H9 (cell line): ENCODE data around the gene DENND1A. TPM values are rescaled to one million over a fixed set of nuclear protein-coding genes. Genes with fewer than 3 reads are reported as not detected.

Experiments
- DNase-seq: peaks from one replicate; pipeline ENCODE4 v3.0.0-alpha.2; 2017
- H2AFZ ChIP-seq: one replicate; pipeline ENCODE4 v1.6.1; 2013; ENCODE audit warnings: mild to moderate bottlenecking, low read length, control low read depth, moderate library complexity
- H2AK5ac ChIP-seq: 2 replicates; pipeline ENCODE4 v1.6.1; 2013; ENCODE audit warnings: low read length, control low read depth, mixed read lengths; ENCODE audit not compliant: insufficient read length
- H2BK120ac ChIP-seq: one replicate; pipeline ENCODE4 v1.6.1; 2013; ENCODE audit warnings: low read depth, mild to moderate bottlenecking, low read length, control low read depth, inconsistent platforms; ENCODE audit not compliant: poor library complexity, severe bottlenecking
- H2BK12ac ChIP-seq: 2 replicates; pipeline ENCODE4 v1.6.1; 2013; ENCODE audit warnings: low read length, control low read depth, mixed read lengths, low read depth; ENCODE audit not compliant: insufficient read length
- H2BK15ac ChIP-seq: 2 replicates; pipeline ENCODE4 v1.6.1; 2013; ENCODE audit warnings: low read depth, low read length, control low read depth
- H2BK20ac ChIP-seq: one replicate; pipeline ENCODE4 v1.6.1; 2013; ENCODE audit warnings: low read depth, mild to moderate bottlenecking, low read length, control low read depth, inconsistent platforms; ENCODE audit not compliant: poor library complexity, severe bottlenecking
- H2BK5ac ChIP-seq: 2 replicates; pipeline ENCODE4 v1.6.1; 2013; ENCODE audit warnings: low read length, control low read depth, mixed read lengths; ENCODE audit not compliant: insufficient read length
- H3K14ac ChIP-seq: 2 replicates; pipeline ENCODE4 v1.6.1; 2013; ENCODE audit warnings: low read length, control low read depth; ENCODE audit not compliant: insufficient read depth
- H3K18ac ChIP-seq: 2 replicates; pipeline ENCODE4 v1.6.1; 2013; ENCODE audit warnings: low read depth, mild to moderate bottlenecking, mixed read lengths, low read length, control low read depth; ENCODE audit not compliant: insufficient read length
- H3K23ac ChIP-seq: 2 replicates; pipeline ENCODE4 v1.6.1; 2013; ENCODE audit warnings: low read length, control low read depth, mixed read lengths, low read depth; ENCODE audit not compliant: insufficient read length
- H3K23me2 ChIP-seq: 2 replicates; pipeline ENCODE4 v1.6.1; 2013; ENCODE audit warnings: low read depth, mild to moderate bottlenecking, mixed read lengths, low read length, control low read depth; ENCODE audit not compliant: insufficient read length, poor library complexity, severe bottlenecking
- H3K27ac ChIP-seq: 2 replicates; pipeline ENCODE4 v1.5.1; 2013; ENCODE audit warnings: low read length, control low read depth, mixed read lengths, low read depth; ENCODE audit not compliant: insufficient read length
- H3K27me3 ChIP-seq: 2 replicates; pipeline ENCODE4 v1.6.1; 2013; ENCODE audit warnings: low read length, control low read depth, inconsistent platforms; ENCODE audit not compliant: insufficient read depth
- H3K4ac ChIP-seq: 2 replicates; pipeline ENCODE4 v1.6.1; 2013; ENCODE audit warnings: low read depth, mild to moderate bottlenecking, control low read depth, inconsistent platforms, low read length, moderate library complexity
- H3K4me1 ChIP-seq: 2 replicates; pipeline ENCODE4 v1.6.1; 2013; ENCODE audit warnings: low read length, control low read depth, inconsistent platforms; ENCODE audit not compliant: insufficient read depth
- H3K4me2 ChIP-seq: 2 replicates; pipeline ENCODE4 v1.6.1; 2013; ENCODE audit warnings: low read length, control low read depth, mixed read lengths; ENCODE audit not compliant: insufficient read length, insufficient read depth
- H3K56ac ChIP-seq: 2 replicates; pipeline ENCODE4 v1.6.1; 2013; ENCODE audit warnings: low read depth, mild to moderate bottlenecking, mixed read lengths, low read length, control low read depth; ENCODE audit not compliant: insufficient read length
- H3K79me1 ChIP-seq: 2 replicates; pipeline ENCODE4 v1.6.1; 2013; ENCODE audit warnings: low read depth, mild to moderate bottlenecking, moderate library complexity, low read length, control low read depth, inconsistent platforms; ENCODE audit not compliant: insufficient read depth, poor library complexity, severe bottlenecking
- H3K79me2 ChIP-seq: 2 replicates; pipeline ENCODE4 v1.6.1; 2013; ENCODE audit warnings: low read length, control low read depth, inconsistent platforms; ENCODE audit not compliant: insufficient read depth
- H3K9ac ChIP-seq: 2 replicates; pipeline ENCODE4 v1.6.1; 2013; ENCODE audit warnings: low read length, control low read depth, mixed read lengths; ENCODE audit not compliant: insufficient read length; ENCODE audit errors: extremely low read depth
- H3K9me3 ChIP-seq: one replicate; pipeline ENCODE4 v1.6.1; 2013; ENCODE audit warnings: low read depth, low read length, inconsistent platforms; ENCODE audit not compliant: control insufficient read depth
- H3T11ph ChIP-seq: one replicate; pipeline ENCODE4 v1.6.1; 2013; ENCODE audit warnings: mild to moderate bottlenecking, low read length, control low read depth, inconsistent platforms
- H4K20me1 ChIP-seq: one replicate; pipeline ENCODE4 v1.6.1; 2013; ENCODE audit not compliant: control insufficient read depth, insufficient read length, insufficient read depth
- H4K5ac ChIP-seq: 2 replicates; pipeline ENCODE4 v1.6.1; 2013; ENCODE audit warnings: low read depth, mild to moderate bottlenecking, mixed read lengths, low read length, control low read depth; ENCODE audit not compliant: insufficient read length
- H4K8ac ChIP-seq: replicated peaks from 2 replicates; pipeline ENCODE4 v1.6.1; 2013; ENCODE audit warnings: low read length, control low read depth, mixed read lengths, low read depth; ENCODE audit not compliant: insufficient read length
- H4K91ac ChIP-seq: 2 replicates; pipeline ENCODE4 v1.6.1; 2013; ENCODE audit warnings: low read depth, mild to moderate bottlenecking, moderate library complexity, mixed read lengths, low read length, control low read depth; ENCODE audit not compliant: insufficient read length
- H3K27ac Mint-ChIP-seq, 3 experiments: 2 replicates in 2 of 3; 3 replicates in 1 of 3; pipeline ENCODE4 v1.8.0; 2020 to 2021; ENCODE audit warnings: mixed read lengths in 3 of 3, mild to moderate bottlenecking in 1 of 3, moderate library complexity in 1 of 3
- H3K27me3 Mint-ChIP-seq: 2 replicates; pipeline ENCODE4 v1.8.0; 2021; ENCODE audit warnings: low read depth, mild to moderate bottlenecking, moderate library complexity, mixed read lengths
- H3K36me3 Mint-ChIP-seq, 3 experiments: 2 replicates in 2 of 3; 3 replicates in 1 of 3; pipeline ENCODE4 v1.8.0; 2020 to 2021; ENCODE audit warnings: low read depth in 3 of 3, mixed read lengths in 3 of 3; ENCODE audit not compliant: insufficient read depth in 1 of 3
- H3K4me1 Mint-ChIP-seq, 2 experiments: 2 replicates each; pipeline ENCODE4 v1.8.0; 2020; ENCODE audit warnings: mixed read lengths in 2 of 2
- H3K4me3 Mint-ChIP-seq, 2 experiments: 2 replicates in 1 of 2; 3 replicates in 1 of 2; pipeline ENCODE4 v1.8.0; 2020 to 2021; ENCODE audit warnings: mild to moderate bottlenecking in 2 of 2, mixed read lengths in 2 of 2, moderate library complexity in 1 of 2
- H3K9me3 Mint-ChIP-seq, 2 experiments: 2 replicates in 1 of 2; 3 replicates in 1 of 2; pipeline ENCODE4 v1.8.0; 2020; ENCODE audit warnings: mild to moderate bottlenecking in 2 of 2, mixed read lengths in 2 of 2, moderate library complexity in 1 of 2
- WGBS: extraction: QIAGEN DNeasy Blood & Tissue Kit; methylation state at CpG from one replicate; pipeline ENCODE4 v1.1.7; 2013; ENCODE audit warnings: missing lambda C conversion rate, low lambda C conversion rate, mixed read lengths; ENCODE audit not compliant: insufficient read length; ENCODE audit errors: extremely low coverage; 5-methylcytosine and 5-hydroxymethylcytosine counted together
- total RNA-seq: library from RNA; stranded (reverse); gene quantifications from 2 replicates; pipeline ENCODE4 v1.2.1, GENCODE V29; 2021
- TF ChIP-seq, protein P1 (sequence below): fragments of 200-600 bp; sonication (generic); conservative IDR thresholded peaks from 3 replicates; pipeline ENCODE4 v1.8.0; 2021; ENCODE audit warnings: antibody characterized with exemption, mild to moderate bottlenecking

DENND1A gene
- total RNA-seq, 1 experiment from 2014 or later = 20.4 TPM

DNA sequence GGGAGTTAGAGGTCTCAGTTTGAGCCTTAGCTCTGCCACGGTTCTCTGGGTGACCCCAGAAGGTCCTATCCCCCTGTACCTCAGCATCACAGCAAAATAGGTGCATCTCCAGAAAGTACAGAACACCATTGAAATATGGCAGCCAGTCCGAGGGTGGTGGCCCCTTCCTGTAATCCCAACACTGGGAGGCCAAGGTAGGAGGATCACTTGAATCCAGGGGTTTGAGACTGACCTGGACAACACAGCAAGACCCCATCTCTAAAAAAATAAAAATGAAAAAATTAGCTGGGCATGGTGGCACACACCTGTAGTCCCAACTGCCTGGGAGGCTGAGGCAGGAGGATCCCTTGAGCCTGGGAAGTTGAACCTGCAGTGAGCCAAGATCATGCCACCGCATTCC, 580.9 kb downstream of the DENND1A start:
- H3K4me2 ChIP-seq = no peak overlapping the region
- H2AK5ac ChIP-seq = no peak overlapping the region
- H2BK12ac ChIP-seq = no peak overlapping the region
- H3K23me2 ChIP-seq = no peaks in the 10 kb centered on the region
- H3K4ac ChIP-seq = no peak overlapping the region
- H2BK120ac ChIP-seq = no peak overlapping the region
- no peak overlapping the region for H3T11ph ChIP-seq
- H3K23ac ChIP-seq = no peak overlapping the region
- H3K18ac ChIP-seq = no peak overlapping the region
- H3K79me1 ChIP-seq = no peaks in the 10 kb centered on the region
- no peak for DNase-seq
- H3K4me1 ChIP-seq = no peaks in the 10 kb centered on the region
- no peak overlapping the region for H4K91ac ChIP-seq
- Mint-ChIP-seq H3K9me3 (no peaks in the 10 kb centered on the region), H3K4me1 (peaks cover 8 to 10% of the 10 kb centered on the region in 2 experiments), H3K36me3 (no peaks in the 10 kb centered on the region), H3K27me3 (peaks cover 24% of the 10 kb centered on the region), H3K4me3 (no peak overlapping the region), H3K27ac (no peak overlapping the region)
- H2AFZ ChIP-seq = no peak overlapping the region
- no peak overlapping the region for H3K9ac ChIP-seq
- no peak overlapping the region for H4K5ac ChIP-seq
- no peak overlapping the region for H2BK5ac ChIP-seq
- no CpG with 5 or more reads among the region's 3 CpGs for WGBS
- H4K8ac ChIP-seq = no peak overlapping the region
- no peaks in the 10 kb centered on the region for H3K9me3 ChIP-seq
- no peak overlapping the region for H3K14ac ChIP-seq
- no peak overlapping the region for H2BK15ac ChIP-seq
- H3K56ac ChIP-seq = no peak overlapping the region
- no peaks in the 10 kb centered on the region for H3K79me2 ChIP-seq
- no peak overlapping the region for H2BK20ac ChIP-seq
- no peak overlapping the region for H3K27ac ChIP-seq
- TF ChIP-seq, protein P1, sequence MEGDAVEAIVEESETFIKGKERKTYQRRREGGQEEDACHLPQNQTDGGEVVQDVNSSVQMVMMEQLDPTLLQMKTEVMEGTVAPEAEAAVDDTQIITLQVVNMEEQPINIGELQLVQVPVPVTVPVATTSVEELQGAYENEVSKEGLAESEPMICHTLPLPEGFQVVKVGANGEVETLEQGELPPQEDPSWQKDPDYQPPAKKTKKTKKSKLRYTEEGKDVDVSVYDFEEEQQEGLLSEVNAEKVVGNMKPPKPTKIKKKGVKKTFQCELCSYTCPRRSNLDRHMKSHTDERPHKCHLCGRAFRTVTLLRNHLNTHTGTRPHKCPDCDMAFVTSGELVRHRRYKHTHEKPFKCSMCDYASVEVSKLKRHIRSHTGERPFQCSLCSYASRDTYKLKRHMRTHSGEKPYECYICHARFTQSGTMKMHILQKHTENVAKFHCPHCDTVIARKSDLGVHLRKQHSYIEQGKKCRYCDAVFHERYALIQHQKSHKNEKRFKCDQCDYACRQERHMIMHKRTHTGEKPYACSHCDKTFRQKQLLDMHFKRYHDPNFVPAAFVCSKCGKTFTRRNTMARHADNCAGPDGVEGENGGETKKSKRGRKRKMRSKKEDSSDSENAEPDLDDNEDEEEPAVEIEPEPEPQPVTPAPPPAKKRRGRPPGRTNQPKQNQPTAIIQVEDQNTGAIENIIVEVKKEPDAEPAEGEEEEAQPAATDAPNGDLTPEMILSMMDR = no peak
- no peaks in the 10 kb centered on the region for H4K20me1 ChIP-seq
- no peaks in the 10 kb centered on the region for H3K27me3 ChIP-seq
